HG02973 (cell line): ENCODE data around the gene RAD51D.
"Not testable (repeated sequence)": the region's sequence is repeated elsewhere in the genome, so short reads cannot be mapped to it uniquely, and the experiment has no call there.

Source experiments
- ATAC-seq: cut with Tn5 transposase; IDR thresholded peaks from one replicate; pipeline ENCODE4 v1.9.1; 2021; ENCODE audit warnings: moderate library complexity; ENCODE audit not compliant: unreplicated experiment

The RAD51D gene

DNA sequence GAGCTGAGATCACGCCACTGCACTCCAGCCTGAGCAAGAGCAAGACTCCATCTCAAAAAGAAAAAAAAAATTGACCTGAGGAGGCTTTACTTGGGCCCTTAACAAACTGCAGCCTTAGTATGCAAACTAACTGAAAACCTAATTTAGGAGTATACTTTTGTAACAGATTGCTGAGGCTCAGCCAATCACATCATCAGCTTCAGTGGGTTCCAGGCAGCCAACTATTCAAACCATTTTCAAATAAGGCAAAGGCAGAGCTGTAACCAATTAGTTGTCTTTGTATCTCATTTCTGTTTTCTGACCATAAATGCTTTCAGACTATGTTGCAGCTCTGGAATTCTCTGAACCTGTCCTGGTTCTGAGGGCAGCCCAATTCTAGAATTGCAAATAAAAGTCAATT is 23.9 kb downstream of the RAD51D start:
- no peak for ATAC-seq

DNA sequence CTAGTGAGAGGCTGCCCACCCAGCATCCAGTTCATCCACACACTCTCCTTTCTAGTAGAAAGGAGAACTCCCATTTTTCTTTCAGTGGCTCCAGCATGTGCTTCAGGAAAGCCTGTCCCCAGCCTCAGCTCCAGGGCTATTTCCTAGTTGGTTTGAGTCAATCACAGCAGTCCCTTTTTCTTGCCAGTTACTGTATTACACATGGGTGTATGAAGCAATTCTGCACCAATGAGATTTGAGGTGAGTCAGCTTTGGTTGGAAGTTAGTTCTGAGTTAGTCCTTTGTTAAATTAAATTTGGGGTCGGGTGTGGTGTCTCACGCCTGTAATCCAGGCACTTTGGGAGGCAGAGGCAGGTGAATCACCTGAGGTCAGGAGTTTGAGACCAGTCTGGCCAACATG is 24.8 kb downstream of the RAD51D start:
- no peak for ATAC-seq

DNA sequence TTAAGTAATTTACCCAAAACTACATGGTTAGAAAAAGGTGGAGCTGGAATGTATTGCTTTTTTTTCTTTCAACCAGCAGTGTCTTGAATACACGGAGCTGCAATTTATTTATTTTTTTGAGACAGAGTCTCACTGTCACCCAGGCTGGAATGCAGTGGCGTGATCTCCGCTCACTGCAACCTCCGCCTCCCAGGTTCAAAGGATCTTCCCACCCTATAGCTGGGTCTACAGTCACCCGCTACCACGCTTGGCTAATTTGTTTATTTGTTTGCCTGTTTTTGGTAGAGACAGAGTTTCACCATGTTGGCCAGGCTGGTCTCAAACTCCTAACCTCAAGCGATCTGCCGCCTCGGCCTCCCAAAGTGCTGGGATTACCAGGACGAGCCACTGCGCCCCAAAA is 29.0 kb downstream of the RAD51D start:
- not testable (repeated sequence) for ATAC-seq

DNA sequence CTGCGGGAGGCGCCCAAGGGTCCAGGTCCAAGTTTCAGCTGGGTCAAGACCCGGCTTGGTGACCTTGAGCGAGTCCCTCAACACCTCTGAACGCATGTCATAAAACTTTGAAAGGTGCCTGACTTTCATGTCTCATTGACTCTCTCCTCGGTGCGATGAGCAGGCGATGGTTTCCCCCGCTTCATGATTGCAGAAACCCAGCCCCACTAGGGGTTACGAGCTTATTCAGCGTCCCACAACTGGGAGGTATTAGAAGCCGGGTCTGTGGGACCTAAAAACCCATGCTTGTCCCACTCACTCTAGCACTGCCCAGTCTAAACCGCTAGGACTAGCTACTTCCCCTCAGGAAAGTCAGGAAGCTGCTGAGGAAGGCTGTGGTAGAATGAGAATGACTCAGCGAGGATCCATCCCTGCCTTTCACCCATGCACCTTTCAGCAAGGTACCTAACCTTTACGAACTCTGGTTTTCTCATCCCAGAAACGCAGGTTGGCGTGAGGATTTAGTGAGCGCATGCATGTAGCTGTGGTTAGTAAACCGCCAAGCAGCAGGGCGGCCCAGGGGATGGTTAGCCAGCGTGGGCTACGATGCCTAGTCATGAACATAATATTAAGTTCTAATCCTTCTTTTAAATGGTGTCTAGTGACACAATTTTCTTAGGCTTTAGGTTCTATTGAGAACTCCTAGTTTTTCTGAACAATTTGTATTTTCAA is 29.9 kb downstream of the RAD51D start:
- peak; percentile 20 for ATAC-seq

DNA sequence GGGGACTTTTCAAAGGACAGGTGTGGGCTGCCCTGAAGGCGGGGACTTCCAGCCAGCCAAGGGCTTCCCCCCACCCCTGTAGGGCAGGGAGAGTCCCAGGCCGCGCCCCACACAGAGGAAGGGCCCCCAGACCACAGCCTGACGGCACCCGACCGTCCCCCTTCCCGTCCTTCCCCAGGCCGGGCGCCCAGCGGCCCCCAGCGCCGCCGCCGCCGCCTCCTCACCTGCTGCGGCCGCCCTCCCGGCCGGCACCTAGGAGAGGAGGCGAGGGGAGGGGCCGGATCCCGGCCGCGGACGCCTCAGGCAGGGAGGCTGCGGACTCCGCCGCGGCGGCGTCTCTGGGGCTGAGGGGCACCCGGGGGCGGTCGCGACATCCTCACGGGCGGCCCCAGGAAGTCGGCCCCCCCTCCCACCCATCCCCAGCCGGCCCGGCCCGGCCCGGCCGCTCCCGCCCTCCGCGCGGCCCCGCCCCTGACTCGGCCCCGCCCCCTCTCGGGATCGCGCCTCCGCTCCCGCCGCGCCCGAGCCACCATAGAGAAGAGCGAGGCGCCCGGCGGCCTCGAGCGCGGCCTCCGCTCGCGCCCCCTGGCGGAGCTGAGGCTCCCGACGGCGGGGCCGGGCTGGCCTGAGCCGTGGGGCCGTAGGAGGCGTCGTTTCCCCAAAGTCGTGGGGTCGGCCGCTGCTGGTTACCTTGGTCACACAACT is 30.6 kb downstream of the RAD51D start:
- peak; percentile 69 for ATAC-seq

DNA sequence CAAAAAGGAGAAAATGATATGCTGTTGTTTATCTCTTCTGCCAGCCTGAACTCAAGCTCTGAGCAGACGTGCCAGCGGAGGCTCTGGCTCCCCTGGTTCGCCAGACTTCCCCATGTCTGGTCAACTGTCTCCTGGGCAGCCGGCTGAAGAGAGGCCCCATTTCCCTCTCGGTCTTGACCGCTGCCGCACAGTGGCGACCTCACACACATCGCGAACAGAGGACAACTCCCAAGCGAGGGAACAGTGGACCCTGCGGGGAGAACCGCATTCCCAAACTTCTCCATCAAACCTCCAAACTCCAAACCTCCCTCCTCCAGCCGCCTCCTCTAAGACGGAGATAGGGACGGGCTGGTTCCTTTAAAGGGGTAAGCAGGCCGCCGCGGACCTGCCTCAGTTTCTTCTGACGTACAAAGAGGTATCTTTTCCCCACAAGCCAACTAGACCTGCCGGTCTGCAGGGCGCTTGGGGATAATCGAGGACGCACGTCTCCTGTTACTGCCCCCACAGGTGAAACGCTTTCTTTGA is 31.2 kb downstream of the RAD51D start:
- ATAC-seq = peak; percentile 5

DNA sequence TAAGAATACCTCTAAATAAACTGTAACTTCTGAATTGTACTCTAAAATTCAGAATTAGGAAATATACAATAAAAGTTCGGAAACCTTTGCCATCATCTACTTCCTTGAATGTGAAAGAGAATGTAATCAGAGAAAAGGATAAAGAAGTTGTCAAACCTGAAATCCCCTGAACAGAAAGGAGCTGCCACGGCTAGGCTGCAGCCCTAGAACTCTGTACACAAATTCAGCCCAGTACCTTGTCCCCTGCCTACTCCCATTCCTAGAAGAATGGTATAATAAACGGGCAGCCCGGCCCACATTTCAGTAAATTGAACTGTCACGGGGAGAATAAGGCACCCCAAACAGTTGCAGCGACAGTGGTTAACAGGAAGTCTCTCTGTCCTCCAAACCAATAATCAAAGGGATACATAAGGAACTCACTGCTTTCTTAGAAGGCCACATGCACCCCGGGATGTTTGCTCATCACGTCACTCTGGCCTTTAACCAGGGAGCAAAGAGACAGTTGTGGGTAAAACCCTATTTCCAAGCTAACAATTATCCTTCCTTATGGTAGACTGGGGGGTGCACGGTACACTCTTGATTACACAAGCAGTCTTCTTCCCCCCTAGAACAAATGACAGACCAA is 31.8 kb downstream of the RAD51D start:
- ATAC-seq = no peak

DNA sequence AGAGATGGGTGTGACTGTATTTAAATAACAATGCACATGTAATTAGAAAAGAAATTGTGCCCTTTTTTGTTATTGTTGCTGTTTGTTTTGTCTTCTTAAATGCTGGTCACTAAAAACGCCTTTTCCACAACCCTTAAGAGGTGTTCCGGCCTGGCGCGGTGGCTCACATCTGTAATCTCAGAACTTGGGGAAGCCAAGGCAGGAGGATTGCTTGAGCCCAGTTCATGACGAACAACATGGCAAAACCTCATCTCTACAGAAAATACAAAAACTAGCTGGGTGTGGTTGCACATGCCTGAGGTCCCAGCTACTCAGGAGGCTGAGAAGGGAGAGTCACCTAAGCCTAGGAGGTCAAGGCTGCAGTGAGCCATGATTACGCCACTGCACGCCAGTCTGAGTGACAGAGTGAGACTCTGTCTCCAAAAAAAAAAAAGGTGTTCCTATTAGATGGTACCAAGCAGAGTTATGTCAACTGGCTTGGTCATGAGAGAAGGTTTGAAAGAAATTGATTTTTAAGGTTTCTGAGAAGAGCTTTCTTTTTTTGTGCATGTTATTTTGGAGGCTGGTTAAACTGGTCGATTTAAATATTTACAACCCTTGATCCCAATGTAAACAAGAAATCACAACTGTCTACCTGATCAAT is 32.6 kb downstream of the RAD51D start:
- no peak for ATAC-seq

DNA sequence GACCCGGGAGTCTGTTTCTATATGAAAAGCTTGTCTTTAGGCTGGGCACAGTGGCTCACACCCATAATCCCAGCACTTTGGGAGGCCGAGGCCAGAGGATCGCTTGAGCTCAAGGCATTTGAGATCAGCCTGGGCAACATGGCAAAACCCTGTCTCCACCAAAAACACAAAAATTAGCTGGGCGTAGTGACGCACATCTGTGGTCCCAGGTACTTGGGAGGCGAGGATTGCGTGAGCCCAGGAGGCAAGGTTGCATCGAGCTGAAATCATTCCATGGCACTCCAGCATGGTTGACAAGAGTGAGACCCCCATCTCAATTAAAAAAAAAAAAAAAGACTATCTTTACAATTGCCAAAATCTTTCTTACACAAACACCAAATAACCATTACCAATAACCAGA is 33.5 kb downstream of the RAD51D start:
- ATAC-seq = no peak

DNA sequence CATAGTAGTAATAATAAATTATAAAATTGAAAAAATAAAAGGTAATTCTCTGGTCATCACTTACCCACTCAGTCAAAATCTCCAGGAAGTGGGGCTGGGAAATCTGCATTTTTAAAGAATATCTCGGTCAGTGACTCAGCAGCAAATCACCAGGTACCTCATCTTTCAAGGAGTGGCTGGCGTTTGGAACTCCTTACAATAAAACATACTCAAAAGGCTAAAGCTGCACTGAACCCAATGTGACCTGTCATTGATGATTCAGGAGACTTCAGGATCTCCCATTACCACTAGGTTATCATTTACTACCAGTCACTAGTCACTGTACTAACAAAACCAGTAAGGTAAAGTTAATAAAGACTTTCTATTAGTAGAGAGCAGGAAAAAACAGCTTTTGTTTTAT is 34.7 kb downstream of the RAD51D start:
- no peak for ATAC-seq

DNA sequence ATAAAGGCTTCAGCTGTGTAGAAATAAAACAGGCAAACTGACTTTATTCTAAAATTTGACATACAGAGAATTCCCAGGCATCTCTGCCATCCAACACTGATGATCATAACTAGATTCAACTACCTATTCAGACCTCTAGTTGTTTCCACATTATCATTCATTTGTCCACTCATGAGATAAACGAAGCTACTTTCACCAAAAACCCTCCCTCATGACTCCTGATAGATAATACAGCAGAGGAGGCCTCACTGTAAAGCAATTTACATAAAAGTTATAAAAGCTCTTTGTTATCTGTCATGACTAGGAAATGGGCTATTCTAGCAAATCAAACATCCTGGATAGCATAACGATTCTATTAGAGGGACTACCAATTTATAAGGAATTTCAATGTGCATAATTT is 36.6 kb downstream of the RAD51D start:
- no peak for ATAC-seq

DNA sequence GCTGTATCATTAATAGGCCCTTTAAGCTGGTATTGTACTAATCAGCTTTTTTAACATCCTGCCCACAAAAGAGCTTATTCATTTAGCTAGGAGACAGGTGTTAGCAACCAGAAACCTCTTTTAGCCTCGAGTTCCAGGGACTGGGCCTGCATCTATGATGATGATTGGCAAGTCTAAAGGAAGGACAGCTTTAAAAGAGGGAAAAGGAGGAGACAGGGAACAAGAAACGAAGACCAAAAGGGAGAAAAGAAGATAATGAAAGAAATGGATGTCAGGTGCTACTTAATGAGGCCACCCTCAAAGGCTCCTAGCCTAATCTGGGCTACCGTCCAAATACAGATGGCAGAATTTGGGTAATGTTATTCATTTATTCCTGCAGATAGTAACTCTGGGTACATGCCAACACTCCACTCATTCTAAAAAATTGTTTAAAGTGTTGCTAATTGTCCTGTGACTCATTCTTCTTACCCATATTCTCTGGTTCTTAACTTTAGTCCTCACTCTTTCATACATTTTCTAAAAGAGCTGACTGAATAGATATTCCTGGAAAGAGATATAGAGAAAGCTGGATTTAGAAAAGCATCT is 37.5 kb downstream of the RAD51D start:
- no peak for ATAC-seq

DNA sequence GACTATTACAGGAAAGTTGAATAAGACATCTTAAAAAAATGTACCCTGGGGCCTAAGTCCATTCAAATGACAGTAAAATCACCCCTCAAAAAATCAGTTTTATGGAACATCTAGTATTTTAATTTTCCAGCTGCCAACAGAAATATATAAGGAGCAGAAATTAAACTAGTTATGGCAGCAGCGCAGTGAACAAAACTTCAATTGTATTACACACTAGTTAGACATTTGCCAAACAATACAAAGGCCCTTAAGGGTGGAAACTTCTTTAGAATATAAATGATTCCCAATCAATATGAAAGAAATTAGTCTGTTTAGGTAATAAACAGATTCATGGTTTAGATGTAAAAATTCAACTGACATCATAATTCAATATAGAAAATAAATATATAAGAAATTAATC is 38.0 kb downstream of the RAD51D start:
- no peak for ATAC-seq

DNA sequence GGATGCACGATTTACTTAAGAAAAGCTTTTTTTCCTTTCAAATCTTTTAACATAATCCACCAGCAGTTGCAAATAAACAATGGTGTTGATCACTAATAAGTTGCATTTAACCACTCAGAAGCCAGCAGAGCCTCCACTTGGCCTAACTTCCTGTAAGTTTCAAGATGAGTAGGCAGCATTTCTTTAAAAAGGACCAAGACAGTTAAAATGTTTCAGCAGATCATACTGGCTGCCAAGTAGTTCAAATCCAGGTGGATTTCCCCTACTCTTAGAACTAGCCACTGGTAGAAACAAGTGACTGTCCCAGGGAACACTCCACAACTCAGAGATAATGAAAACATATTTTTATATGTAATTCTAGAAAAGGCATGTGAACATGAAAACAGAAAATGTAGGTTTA is 39.1 kb downstream of the RAD51D start:
- no peak for ATAC-seq

DNA sequence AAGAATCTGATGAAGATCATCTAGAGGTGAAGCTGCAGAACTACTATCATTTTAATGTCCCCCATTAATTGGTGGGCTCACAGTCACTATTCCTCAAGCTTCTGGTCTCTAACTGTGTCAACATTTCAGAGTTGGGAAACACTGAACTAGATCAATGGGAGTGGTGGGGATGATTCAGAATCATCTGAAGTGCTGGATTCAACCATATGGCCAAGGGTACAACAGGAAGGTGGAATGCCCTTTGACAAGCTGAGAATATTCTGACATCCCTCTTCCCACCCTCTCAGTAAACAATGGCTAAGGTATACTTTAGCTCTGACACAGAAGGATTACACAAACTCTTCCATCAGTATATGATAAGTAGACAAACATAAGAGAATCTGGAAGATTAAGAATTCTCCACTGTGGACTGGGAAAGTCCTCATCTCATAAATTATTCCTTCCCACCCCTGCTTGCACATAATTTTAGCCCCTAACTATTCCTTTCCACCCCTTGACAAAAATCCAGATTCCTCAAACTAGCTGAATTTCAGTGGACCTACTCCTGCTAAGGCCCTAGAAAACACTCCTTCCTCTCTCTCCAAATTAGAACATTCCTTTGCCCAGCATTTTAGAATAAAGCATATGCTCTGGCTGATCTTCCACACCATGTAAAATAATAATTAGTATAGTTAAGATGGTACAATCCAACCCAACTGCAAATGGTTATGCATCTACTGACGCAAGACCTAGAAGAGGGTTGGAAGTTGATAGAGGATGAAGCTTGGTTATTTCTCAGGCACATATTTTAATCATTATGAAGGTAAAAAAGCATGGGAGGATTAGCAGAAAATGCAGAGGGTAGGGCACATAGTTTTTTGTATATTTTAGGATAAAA is 39.9 kb downstream of the RAD51D start:
- ATAC-seq = no peak

DNA sequence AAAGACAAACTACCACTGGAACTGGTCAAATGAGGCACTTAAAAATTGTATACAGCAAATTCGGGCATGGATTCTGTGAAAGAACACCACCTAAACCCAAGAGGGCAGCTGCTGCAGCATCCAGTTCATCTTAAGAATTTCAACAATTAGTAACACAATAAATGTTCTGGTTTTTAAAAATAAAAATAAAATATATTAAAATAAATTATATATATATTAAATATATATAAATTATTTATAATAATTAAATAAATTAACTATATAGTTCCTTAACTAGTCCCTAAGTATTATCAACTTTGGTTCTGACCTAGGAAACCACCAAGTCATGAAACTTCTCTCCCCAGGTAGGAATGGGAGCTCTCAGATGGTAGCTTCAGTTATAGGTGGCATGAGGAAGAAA is 42.8 kb downstream of the RAD51D start:
- ATAC-seq = no peak

DNA sequence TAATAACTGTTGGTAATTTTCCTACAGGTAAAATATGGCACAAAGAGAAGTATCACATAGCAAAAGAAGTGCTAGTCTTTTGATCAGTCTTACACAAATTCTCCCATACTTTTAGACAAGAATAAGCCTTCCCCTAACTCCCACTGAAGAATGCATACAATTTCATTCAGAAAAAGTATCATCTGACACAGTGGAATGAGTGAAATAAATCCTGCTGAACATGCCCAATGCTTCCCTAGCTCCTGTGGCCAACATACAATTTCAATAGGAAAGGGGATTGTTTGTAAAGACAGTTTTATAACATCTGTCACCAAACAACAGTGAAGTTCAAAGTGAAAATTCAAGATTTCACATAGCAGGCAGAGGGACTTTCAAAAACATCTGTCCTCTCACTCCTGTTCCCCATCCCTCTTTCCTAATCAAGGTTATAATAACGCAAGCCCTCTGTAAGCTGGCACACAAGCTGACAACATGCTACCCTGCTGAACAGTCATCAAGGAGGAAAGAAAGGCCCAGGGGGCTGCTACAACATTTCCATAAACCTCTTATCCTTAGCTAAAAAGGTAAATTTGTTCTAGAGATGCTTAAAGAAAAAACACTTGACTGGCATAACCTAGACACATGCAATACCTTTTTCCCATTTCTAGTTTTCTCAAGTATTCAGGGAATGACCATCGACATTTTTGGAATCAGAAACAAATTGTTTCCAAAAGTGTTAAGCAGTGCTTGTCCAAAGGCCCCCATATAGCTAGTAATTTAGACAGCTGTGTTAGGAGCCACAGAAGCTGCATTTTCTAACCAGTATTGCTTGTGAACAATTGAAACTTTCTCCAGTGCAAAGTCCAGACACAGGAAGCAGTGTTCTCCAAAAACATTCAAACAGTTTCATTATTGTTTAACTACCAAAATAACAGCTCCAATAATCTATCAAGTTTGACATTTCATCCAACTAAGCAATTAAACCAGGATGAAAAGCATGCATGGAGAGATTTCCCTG is 44.7 kb downstream of the RAD51D start:
- no peak for ATAC-seq

DNA sequence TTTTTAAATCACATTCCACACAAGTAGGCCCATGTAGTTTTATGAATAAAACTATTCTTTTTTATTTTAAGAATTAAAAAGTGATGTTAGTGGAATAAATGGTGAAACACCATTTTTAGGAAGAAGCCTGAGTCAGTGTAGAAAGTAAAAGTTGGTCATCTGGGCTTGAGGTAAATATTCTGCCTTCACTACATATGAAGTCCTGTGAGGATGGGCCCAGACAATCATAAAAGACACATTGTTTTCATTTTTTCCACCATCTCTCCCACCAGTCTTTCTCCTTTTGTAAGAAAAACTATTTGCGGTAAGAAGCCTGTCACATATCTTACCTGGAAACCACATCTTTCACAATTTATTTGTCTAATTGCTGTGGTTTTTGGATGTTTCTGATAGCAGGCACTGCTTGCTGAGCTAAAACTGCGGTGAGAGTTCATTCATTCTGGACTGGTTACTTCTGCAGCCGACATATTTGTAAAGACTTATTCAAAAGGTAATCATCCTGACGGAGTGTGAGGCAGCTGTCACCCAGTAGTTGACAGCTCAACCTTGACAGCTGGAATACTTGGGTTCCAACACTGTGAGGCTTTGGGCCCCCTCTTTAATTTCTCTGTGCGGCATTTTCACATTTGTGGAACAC is 45.6 kb downstream of the RAD51D start:
- ATAC-seq = no peak
